ENCODE results near the gene TRERF1.

The TRERF1 gene

GRCh38 chr6:42427871-42428270 is 23.9 kb downstream of the TRERF1 start:
- Histone ChIP-seq H3K9ac (ENCODE audit: low read depth in 1 of 2, low read length in 2 of 2) (no peak overlapping the region), H3K9me3 (ENCODE audit: control insufficient read depth in 2 of 2, low read length in 2 of 2) (no peaks in the 10 kb centered on the region), H3K27me3 (ENCODE audit: control insufficient read depth in 2 of 2, insufficient read depth in 2 of 2, low read length in 2 of 2) (no peaks in the 10 kb centered on the region), H3K4me3 (ENCODE audit: low read length in 2 of 2) (no peak overlapping the region), H3K4me1 (ENCODE audit: control insufficient read depth in 2 of 2, insufficient read depth in 2 of 2, low read length in 2 of 2) (peaks cover 10% of the 10 kb centered on the region in 2 donors), H3K27ac (ENCODE audit: low read depth in 2 of 2, low read length in 2 of 2) (no peak overlapping the region), H3K36me3 (ENCODE audit: control insufficient read depth in 2 of 2, insufficient read depth in 2 of 2, low read length in 2 of 2) (no peaks in the 10 kb centered on the region)

- H3K4me3 ChIP-seq (ENCODE audit: low read length in 2 of 2): no peak overlapping the region
- no peak overlapping the region for H3K9ac ChIP-seq (ENCODE audit: low read depth in 1 of 2, low read length in 2 of 2)
- no peaks in the 10 kb centered on the region for H3K9me3 ChIP-seq (ENCODE audit: control insufficient read depth in 2 of 2, low read length in 2 of 2)
- no peak overlapping the region for H3K27ac ChIP-seq (ENCODE audit: low read depth in 2 of 2, low read length in 2 of 2)
- peaks cover 10% of the 10 kb centered on the region in 2 donors for H3K4me1 ChIP-seq (ENCODE audit: control insufficient read depth in 2 of 2, insufficient read depth in 2 of 2, low read length in 2 of 2)
- H3K27me3 ChIP-seq (ENCODE audit: control insufficient read depth in 2 of 2, insufficient read depth in 2 of 2, low read length in 2 of 2): no peaks in the 10 kb centered on the region
- no peaks in the 10 kb centered on the region for H3K36me3 ChIP-seq (ENCODE audit: control insufficient read depth in 2 of 2, insufficient read depth in 2 of 2, low read length in 2 of 2)
Measured at GRCh38 chr6:42426191-42426590, 25.5 kb downstream of the TRERF1 start.

- H3K4me3 ChIP-seq (ENCODE audit: low read length in 2 of 2): no peak overlapping the region
- H3K36me3 ChIP-seq (ENCODE audit: control insufficient read depth in 2 of 2, insufficient read depth in 2 of 2, low read length in 2 of 2): no peaks in the 10 kb centered on the region
- H3K9me3 ChIP-seq (ENCODE audit: control insufficient read depth in 2 of 2, low read length in 2 of 2): no peaks in the 10 kb centered on the region
- peaks cover 10% of the 10 kb centered on the region in 2 donors for H3K4me1 ChIP-seq (ENCODE audit: control insufficient read depth in 2 of 2, insufficient read depth in 2 of 2, low read length in 2 of 2)
- no peak overlapping the region for H3K27ac ChIP-seq (ENCODE audit: low read depth in 2 of 2, low read length in 2 of 2)
- no peak overlapping the region for H3K9ac ChIP-seq (ENCODE audit: low read depth in 1 of 2, low read length in 2 of 2)
- H3K27me3 ChIP-seq (ENCODE audit: control insufficient read depth in 2 of 2, insufficient read depth in 2 of 2, low read length in 2 of 2): no peaks in the 10 kb centered on the region
Measured at GRCh38 chr6:42424906-42425474, 26.7 kb downstream of the TRERF1 start.

GRCh38 chr6:42423244-42423643 is 28.5 kb downstream of the TRERF1 start:
- no peaks in the 10 kb centered on the region for H3K9me3 ChIP-seq (ENCODE audit: control insufficient read depth in 2 of 2, low read length in 2 of 2)
- no peak overlapping the region for H3K9ac ChIP-seq (ENCODE audit: low read depth in 1 of 2, low read length in 2 of 2)
- H3K4me1 ChIP-seq (ENCODE audit: control insufficient read depth in 2 of 2, insufficient read depth in 2 of 2, low read length in 2 of 2): peaks cover 2 to 3% of the 10 kb centered on the region in 2 donors
- no peaks in the 10 kb centered on the region for H3K36me3 ChIP-seq (ENCODE audit: control insufficient read depth in 2 of 2, insufficient read depth in 2 of 2, low read length in 2 of 2)
- H3K27me3 ChIP-seq (ENCODE audit: control insufficient read depth in 2 of 2, insufficient read depth in 2 of 2, low read length in 2 of 2): no peaks in the 10 kb centered on the region
- H3K27ac ChIP-seq (ENCODE audit: low read depth in 2 of 2, low read length in 2 of 2): no peak overlapping the region
- H3K4me3 ChIP-seq (ENCODE audit: low read length in 2 of 2): no peak overlapping the region

GRCh38 chr6:42420741-42421140 is 31.0 kb downstream of the TRERF1 start:
- no peaks in the 10 kb centered on the region for H3K4me1 ChIP-seq (ENCODE audit: control insufficient read depth in 2 of 2, insufficient read depth in 2 of 2, low read length in 2 of 2)
- no peaks in the 10 kb centered on the region for H3K9me3 ChIP-seq (ENCODE audit: control insufficient read depth in 2 of 2, low read length in 2 of 2)
- H3K9ac ChIP-seq (ENCODE audit: low read depth in 1 of 2, low read length in 2 of 2): no peak overlapping the region
- H3K4me3 ChIP-seq (ENCODE audit: low read length in 2 of 2): no peak overlapping the region
- no peak overlapping the region for H3K27ac ChIP-seq (ENCODE audit: low read depth in 2 of 2, low read length in 2 of 2)
- no peaks in the 10 kb centered on the region for H3K27me3 ChIP-seq (ENCODE audit: control insufficient read depth in 2 of 2, insufficient read depth in 2 of 2, low read length in 2 of 2)
- no peaks in the 10 kb centered on the region for H3K36me3 ChIP-seq (ENCODE audit: control insufficient read depth in 2 of 2, insufficient read depth in 2 of 2, low read length in 2 of 2)

GRCh38 chr6:42419490-42420280 is 32.0 kb downstream of the TRERF1 start:
- no peaks in the 10 kb centered on the region for H3K9me3 ChIP-seq (ENCODE audit: control insufficient read depth in 2 of 2, low read length in 2 of 2)
- no peak overlapping the region for H3K4me3 ChIP-seq (ENCODE audit: low read length in 2 of 2)
- H3K27me3 ChIP-seq (ENCODE audit: control insufficient read depth in 2 of 2, insufficient read depth in 2 of 2, low read length in 2 of 2): no peaks in the 10 kb centered on the region
- no peaks in the 10 kb centered on the region for H3K36me3 ChIP-seq (ENCODE audit: control insufficient read depth in 2 of 2, insufficient read depth in 2 of 2, low read length in 2 of 2)
- no peak overlapping the region for H3K9ac ChIP-seq (ENCODE audit: low read depth in 1 of 2, low read length in 2 of 2)
- H3K27ac ChIP-seq (ENCODE audit: low read depth in 2 of 2, low read length in 2 of 2): no peak overlapping the region
- no peaks in the 10 kb centered on the region for H3K4me1 ChIP-seq (ENCODE audit: control insufficient read depth in 2 of 2, insufficient read depth in 2 of 2, low read length in 2 of 2)

- Histone ChIP-seq H3K27me3 (ENCODE audit: control insufficient read depth in 2 of 2, insufficient read depth in 2 of 2, low read length in 2 of 2) (no peaks in the 10 kb centered on the region), H3K9ac (ENCODE audit: low read depth in 1 of 2, low read length in 2 of 2) (no peak overlapping the region), H3K4me3 (ENCODE audit: low read length in 2 of 2) (no peak overlapping the region), H3K4me1 (ENCODE audit: control insufficient read depth in 2 of 2, insufficient read depth in 2 of 2, low read length in 2 of 2) (no peaks in the 10 kb centered on the region), H3K9me3 (ENCODE audit: control insufficient read depth in 2 of 2, low read length in 2 of 2) (no peaks in the 10 kb centered on the region), H3K27ac (ENCODE audit: low read depth in 2 of 2, low read length in 2 of 2) (no peak overlapping the region), H3K36me3 (ENCODE audit: control insufficient read depth in 2 of 2, insufficient read depth in 2 of 2, low read length in 2 of 2) (no peaks in the 10 kb centered on the region)
Measured at GRCh38 chr6:42418724-42419123, 33.0 kb downstream of the TRERF1 start.

GRCh38 chr6:42417641-42418112 is 34.0 kb downstream of the TRERF1 start:
- Histone ChIP-seq H3K27ac (ENCODE audit: low read depth in 2 of 2, low read length in 2 of 2) (no peak overlapping the region), H3K4me1 (ENCODE audit: control insufficient read depth in 2 of 2, insufficient read depth in 2 of 2, low read length in 2 of 2) (no peaks in the 10 kb centered on the region), H3K4me3 (ENCODE audit: low read length in 2 of 2) (no peak overlapping the region), H3K36me3 (ENCODE audit: control insufficient read depth in 2 of 2, insufficient read depth in 2 of 2, low read length in 2 of 2) (no peaks in the 10 kb centered on the region), H3K27me3 (ENCODE audit: control insufficient read depth in 2 of 2, insufficient read depth in 2 of 2, low read length in 2 of 2) (no peaks in the 10 kb centered on the region), H3K9ac (ENCODE audit: low read depth in 1 of 2, low read length in 2 of 2) (no peak overlapping the region), H3K9me3 (ENCODE audit: control insufficient read depth in 2 of 2, low read length in 2 of 2) (no peaks in the 10 kb centered on the region)

- no peaks in the 10 kb centered on the region for H3K27me3 ChIP-seq (ENCODE audit: control insufficient read depth in 2 of 2, insufficient read depth in 2 of 2, low read length in 2 of 2)
- peaks cover 2 to 4% of the 10 kb centered on the region in 2 donors for H3K4me1 ChIP-seq (ENCODE audit: control insufficient read depth in 2 of 2, insufficient read depth in 2 of 2, low read length in 2 of 2)
- H3K9ac ChIP-seq (ENCODE audit: low read depth in 1 of 2, low read length in 2 of 2): no peak overlapping the region
- H3K9me3 ChIP-seq (ENCODE audit: control insufficient read depth in 2 of 2, low read length in 2 of 2): no peaks in the 10 kb centered on the region
- no peaks in the 10 kb centered on the region for H3K36me3 ChIP-seq (ENCODE audit: control insufficient read depth in 2 of 2, insufficient read depth in 2 of 2, low read length in 2 of 2)
- H3K4me3 ChIP-seq (ENCODE audit: low read length in 2 of 2): no peak overlapping the region
- H3K27ac ChIP-seq (ENCODE audit: low read depth in 2 of 2, low read length in 2 of 2): no peak overlapping the region
Measured at GRCh38 chr6:42411406-42411805, 40.3 kb downstream of the TRERF1 start.

GRCh38 chr6:42410861-42411260 is 40.9 kb downstream of the TRERF1 start:
- H3K9me3 ChIP-seq (ENCODE audit: control insufficient read depth in 2 of 2, low read length in 2 of 2): no peaks in the 10 kb centered on the region
- H3K4me3 ChIP-seq (ENCODE audit: low read length in 2 of 2): no peak overlapping the region
- no peak overlapping the region for H3K27ac ChIP-seq (ENCODE audit: low read depth in 2 of 2, low read length in 2 of 2)
- no peak overlapping the region for H3K9ac ChIP-seq (ENCODE audit: low read depth in 1 of 2, low read length in 2 of 2)
- no peaks in the 10 kb centered on the region for H3K36me3 ChIP-seq (ENCODE audit: control insufficient read depth in 2 of 2, insufficient read depth in 2 of 2, low read length in 2 of 2)
- peaks cover 4 to 5% of the 10 kb centered on the region in 2 donors for H3K4me1 ChIP-seq (ENCODE audit: control insufficient read depth in 2 of 2, insufficient read depth in 2 of 2, low read length in 2 of 2)
- H3K27me3 ChIP-seq (ENCODE audit: control insufficient read depth in 2 of 2, insufficient read depth in 2 of 2, low read length in 2 of 2): no peaks in the 10 kb centered on the region
